ENCODE data around the gene B4GALT4. TPM values are rescaled to one million over a fixed set of nuclear protein-coding genes. Genes with fewer than 3 reads are reported as not detected.
"Not testable (repeated sequence)": the region's sequence is repeated elsewhere in the genome, so short reads cannot be mapped to it uniquely, and the experiment has no call there.

The B4GALT4 gene
- total RNA-seq, 1 experiment from 2014 or later: 46.5 TPM

GRCh38 chr3:119170821-119171220 is 69.9 kb downstream of the B4GALT4 start:
- Histone ChIP-seq H3T11ph (ENCODE audit: low read length) (no peak overlapping the region), H3K4me1 (ENCODE audit: insufficient read depth, low read length) (no peaks in the 10 kb centered on the region), H4K91ac (ENCODE audit: insufficient read length, low read depth, low read length) (no peak overlapping the region), H3K4ac (ENCODE audit: low read depth, low read length) (no peak overlapping the region), H3K27me3 (ENCODE audit: insufficient read depth, low read length) (no peaks in the 10 kb centered on the region), H4K8ac (replicated peaks; ENCODE audit: insufficient read length, low read depth, low read length) (no peak overlapping the region), H2BK12ac (ENCODE audit: insufficient read length, low read depth, low read length) (no peak overlapping the region), H3K23me2 (ENCODE audit: insufficient read length, low read depth, low read length, poor library complexity, severe bottlenecking) (no peaks in the 10 kb centered on the region), H2BK120ac (ENCODE audit: low read depth, low read length, poor library complexity, severe bottlenecking) (no peak overlapping the region), H3K23ac (ENCODE audit: insufficient read length, low read depth, low read length) (no peak overlapping the region), H2BK15ac (ENCODE audit: low read depth, low read length) (no peak overlapping the region), H2AK5ac (ENCODE audit: insufficient read length, low read length) (no peak overlapping the region), H2BK20ac (ENCODE audit: low read depth, low read length, poor library complexity, severe bottlenecking) (no peak overlapping the region), H3K56ac (ENCODE audit: insufficient read length, low read depth, low read length) (no peak overlapping the region), H3K79me1 (ENCODE audit: insufficient read depth, low read depth, low read length, poor library complexity, severe bottlenecking) (no peaks in the 10 kb centered on the region), H3K27ac (ENCODE audit: insufficient read length, low read depth, low read length) (no peak overlapping the region), H4K5ac (ENCODE audit: insufficient read length, low read depth, low read length) (no peak overlapping the region), H3K9ac (ENCODE audit: extremely low read depth, insufficient read length, low read length) (no peak overlapping the region), H2AFZ (ENCODE audit: low read length) (no peak overlapping the region), H3K9me3 (ENCODE audit: control insufficient read depth, low read depth, low read length) (no peaks in the 10 kb centered on the region), H3K79me2 (ENCODE audit: insufficient read depth, low read length) (no peaks in the 10 kb centered on the region), H3K4me2 (ENCODE audit: insufficient read depth, insufficient read length, low read length) (no peak overlapping the region), H3K14ac (ENCODE audit: insufficient read depth, low read length) (no peak overlapping the region), H2BK5ac (ENCODE audit: insufficient read length, low read length) (no peak overlapping the region), H4K20me1 (ENCODE audit: control insufficient read depth, insufficient read depth, insufficient read length) (no peaks in the 10 kb centered on the region), H3K18ac (ENCODE audit: insufficient read length, low read depth, low read length) (no peak overlapping the region)
- peaks cover 6 to 8% of the 10 kb centered on the region in 2 experiments for H3K9me3 Mint-ChIP-seq
- H3K4me1 Mint-ChIP-seq: peaks cover 6 to 8% of the 10 kb centered on the region in 2 experiments
- H3K4me3 Mint-ChIP-seq: no peak overlapping the region
- H3K27me3 Mint-ChIP-seq (ENCODE audit: low read depth): peaks cover 16% of the 10 kb centered on the region
- WGBS (ENCODE audit: extremely low coverage, insufficient read length, low lambda C conversion rate): no CpG with 5 or more reads among the region's 3 CpGs
- H3K36me3 Mint-ChIP-seq (ENCODE audit: insufficient read depth in 1 of 3, low read depth in 3 of 3): peaks cover 0 to under 1% (median 0%) of the 10 kb centered on the region in 3 experiments; a peak in 3 of 7 replicates
- no peak overlapping the region for H3K27ac Mint-ChIP-seq
- TF ChIP-seq CTCF (conservative IDR thresholded peaks at IDR 0.05): no peak
- no peak for DNase-seq

- not testable (repeated sequence) for H4K91ac ChIP-seq (ENCODE audit: insufficient read length, low read depth, low read length); H3K4me2 ChIP-seq (ENCODE audit: insufficient read depth, insufficient read length, low read length); H3K4me3 Mint-ChIP-seq; H4K20me1 ChIP-seq (ENCODE audit: control insufficient read depth, insufficient read depth, insufficient read length); H3K14ac ChIP-seq (ENCODE audit: insufficient read depth, low read length); H3K56ac ChIP-seq (ENCODE audit: insufficient read length, low read depth, low read length); H2BK20ac ChIP-seq (ENCODE audit: low read depth, low read length, poor library complexity, severe bottlenecking); H2AFZ ChIP-seq (ENCODE audit: low read length); H2BK12ac ChIP-seq (ENCODE audit: insufficient read length, low read depth, low read length); H3K18ac ChIP-seq (ENCODE audit: insufficient read length, low read depth, low read length); H2AK5ac ChIP-seq (ENCODE audit: insufficient read length, low read length); H4K8ac ChIP-seq (replicated peaks; ENCODE audit: insufficient read length, low read depth, low read length); DNase-seq; H4K5ac ChIP-seq (ENCODE audit: insufficient read length, low read depth, low read length); H2BK120ac ChIP-seq (ENCODE audit: low read depth, low read length, poor library complexity, severe bottlenecking); H3T11ph ChIP-seq (ENCODE audit: low read length); H3K9me3 ChIP-seq (ENCODE audit: control insufficient read depth, low read depth, low read length); H3K4ac ChIP-seq (ENCODE audit: low read depth, low read length); H3K27me3 Mint-ChIP-seq (ENCODE audit: low read depth); H3K4me1 ChIP-seq (ENCODE audit: insufficient read depth, low read length); H3K27me3 ChIP-seq (ENCODE audit: insufficient read depth, low read length); H3K23me2 ChIP-seq (ENCODE audit: insufficient read length, low read depth, low read length, poor library complexity, severe bottlenecking); H2BK15ac ChIP-seq (ENCODE audit: low read depth, low read length); H3K4me1 Mint-ChIP-seq; H3K23ac ChIP-seq (ENCODE audit: insufficient read length, low read depth, low read length); H3K79me1 ChIP-seq (ENCODE audit: insufficient read depth, low read depth, low read length, poor library complexity, severe bottlenecking); H3K27ac ChIP-seq (ENCODE audit: insufficient read length, low read depth, low read length); H3K9ac ChIP-seq (ENCODE audit: extremely low read depth, insufficient read length, low read length); H3K27ac Mint-ChIP-seq; H3K79me2 ChIP-seq (ENCODE audit: insufficient read depth, low read length); H2BK5ac ChIP-seq (ENCODE audit: insufficient read length, low read length)
- Mint-ChIP-seq H3K36me3 (ENCODE audit: insufficient read depth in 1 of 3, low read depth in 3 of 3) (peaks cover 12 to 30% (median 25%) of the 10 kb centered on the region in 3 experiments), H3K9me3 (peaks cover 34 to 39% of the 10 kb centered on the region in 2 experiments)
- WGBS (ENCODE audit: extremely low coverage, insufficient read length, low lambda C conversion rate): no CpG with 5 or more reads among the region's 9 CpGs
These were observed 75.9 kb downstream of the B4GALT4 start for GRCh38 chr3:119164745-119165144.
